DOHH2 (cell line): ENCODE results near the gene RNF112.

Source experiments
- H3F3A ChIP-seq: fragments of 200-600 bp; sonication (generic), shearing (Covaris generic); 2 replicates; pipeline ENCODE4 v1.6.0; 2016; ENCODE audit warnings: antibody characterized with exemption, mild to moderate bottlenecking; ENCODE audit not compliant: control insufficient read depth, insufficient read depth
- H3K27ac ChIP-seq: fragments of 200-600 bp; sonication (generic); 2 replicates; pipeline ENCODE4 v1.5.1; 2014; ENCODE audit warnings: low read depth, mild to moderate bottlenecking, low read length, moderate library complexity
- H3K27me3 ChIP-seq: fragments of 200-600 bp; sonication (generic); 2 replicates; pipeline ENCODE4 v1.6.1; 2014; ENCODE audit warnings: mild to moderate bottlenecking, low read length, mixed read lengths; ENCODE audit not compliant: control insufficient read depth
- H3K36me3 ChIP-seq: fragments of 200-600 bp; sonication (generic); 2 replicates; pipeline ENCODE4 v1.6.1; 2014; ENCODE audit warnings: mild to moderate bottlenecking, low read length, moderate library complexity, mixed read lengths; ENCODE audit not compliant: control insufficient read depth
- H3K4me1 ChIP-seq: fragments of 200-600 bp; sonication (generic); 2 replicates; pipeline ENCODE4 v1.6.1; 2014; ENCODE audit warnings: mild to moderate bottlenecking, low read length, mixed read lengths; ENCODE audit not compliant: control insufficient read depth
- H3K4me2 ChIP-seq: fragments of 200-600 bp; sonication (generic); 2 replicates; pipeline ENCODE4 v1.6.0; 2014; ENCODE audit warnings: mild to moderate bottlenecking, low read length, moderate library complexity
- H3K4me3 ChIP-seq: fragments of 200-600 bp; sonication (generic); 2 replicates; pipeline ENCODE4 v1.5.1; 2014; ENCODE audit warnings: mild to moderate bottlenecking, low read length, mixed read lengths
- H3K79me2 ChIP-seq: fragments of 200-600 bp; sonication (generic); 2 replicates; pipeline ENCODE4 v1.6.1; 2014; ENCODE audit warnings: mild to moderate bottlenecking, low read length, mixed read lengths; ENCODE audit not compliant: control insufficient read depth
- H3K9me2 ChIP-seq: fragments of 200-600 bp; sonication (generic); replicated peaks from 2 replicates; pipeline ENCODE4 v1.6.1; 2014; ENCODE audit warnings: mild to moderate bottlenecking, low read length, mixed read lengths; ENCODE audit not compliant: control insufficient read depth
- H3K9me3 ChIP-seq: fragments of 200-600 bp; sonication (generic); 2 replicates; pipeline ENCODE4 v1.6.1; 2014; ENCODE audit warnings: antibody characterized with exemption, low read length, mixed read lengths; ENCODE audit not compliant: control insufficient read depth, insufficient read depth
- H4K20me1 ChIP-seq: fragments of 200-600 bp; sonication (generic); 2 replicates; pipeline ENCODE4 v1.6.0; 2014; ENCODE audit warnings: low read depth, mild to moderate bottlenecking, antibody characterized with exemption, low read length, moderate library complexity; ENCODE audit not compliant: control insufficient read depth, insufficient read depth
- CTCF ChIP-seq: fragments of 200-600 bp; sonication (generic); IDR thresholded peaks from one replicate; pipeline ENCODE4 v1.5.1; 2014; ENCODE audit warnings: antibody characterized with exemption, mild to moderate bottlenecking, low read depth, low read length; ENCODE audit not compliant: poor library complexity, severe bottlenecking
- EZH2phosphoT487 ChIP-seq: fragments of 200-600 bp; sonication (generic); IDR thresholded peaks from 2 replicates; pipeline ENCODE4 v1.6.1; 2017; ENCODE audit warnings: borderline replicate concordance, mild to moderate bottlenecking, antibody characterized with exemption, low read length, moderate library complexity, mixed read lengths

The RNF112 gene

DNA sequence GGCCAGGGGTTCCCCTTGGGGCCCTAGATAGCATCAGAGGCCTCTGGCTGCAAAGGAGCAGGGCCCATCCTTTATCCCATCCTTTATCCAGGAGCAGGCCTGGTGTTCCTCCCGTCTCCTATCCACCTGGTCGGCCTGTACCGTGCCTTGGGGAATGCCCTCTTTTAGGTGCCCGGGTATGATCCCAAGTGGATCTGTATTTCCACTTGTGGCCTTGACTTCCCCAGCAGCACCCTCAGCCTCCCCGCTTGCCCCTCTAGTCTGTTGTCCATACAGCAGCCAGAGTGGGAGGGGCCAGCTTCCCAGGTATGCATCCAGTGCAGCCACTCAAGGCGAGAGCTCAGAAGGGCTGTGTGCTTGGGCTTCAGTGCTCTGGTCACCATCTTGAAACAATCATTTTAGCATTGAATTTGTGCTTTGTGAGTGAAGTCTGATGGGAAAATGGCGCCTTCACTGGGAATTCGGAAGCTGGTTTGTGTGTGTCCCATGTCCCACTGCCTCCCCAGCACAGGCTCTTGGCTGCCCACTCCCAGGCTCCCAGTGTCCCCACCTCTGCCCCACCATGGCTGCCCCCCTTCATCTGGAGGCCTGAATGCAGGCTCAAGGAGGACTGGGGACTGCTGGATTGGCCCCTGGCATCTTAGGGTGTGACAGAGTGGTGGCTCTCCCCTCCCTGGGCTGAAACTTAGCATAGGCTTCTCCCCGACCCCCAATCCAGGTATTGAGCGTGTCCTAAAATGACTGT lies 3.3 kb upstream of the RNF112 start:
- TF ChIP-seq CTCF (no peak), EZH2phosphoT487 (no peak)
- Histone ChIP-seq H3K4me2 (no peak overlapping the region), H3K79me2 (no peaks in the 10 kb centered on the region)

DNA sequence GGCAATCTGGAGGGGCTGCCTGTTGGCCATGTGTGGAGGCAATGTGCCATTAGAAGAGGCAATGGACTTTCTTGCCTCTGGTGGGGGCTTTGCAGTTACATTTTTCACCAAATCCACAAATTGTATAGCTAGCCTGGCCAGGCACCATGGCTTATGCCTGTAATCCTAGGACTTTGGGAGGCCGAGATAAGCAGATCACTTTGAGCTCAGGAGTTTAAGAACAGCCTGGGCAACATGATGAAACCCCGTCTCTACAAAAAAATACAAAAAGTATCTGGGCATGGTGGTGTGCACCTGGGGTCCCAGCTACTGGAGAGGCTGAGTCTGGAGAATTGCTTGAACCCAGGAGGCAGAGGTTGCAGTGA lies 2.7 kb upstream of the RNF112 start:
- H4K20me1 ChIP-seq = no peaks in the 10 kb centered on the region
- no peaks in the 10 kb centered on the region for H3F3A ChIP-seq
- H3K27me3 ChIP-seq = no peaks in the 10 kb centered on the region
- TF ChIP-seq CTCF (no peak), EZH2phosphoT487 (no peak)
- H3K4me2 ChIP-seq = no peak overlapping the region
- H3K9me3 ChIP-seq = no peaks in the 10 kb centered on the region
- H3K4me3 ChIP-seq = no peak overlapping the region
- H3K27ac ChIP-seq = no peak overlapping the region
- no peaks in the 10 kb centered on the region for H3K79me2 ChIP-seq
- H3K4me1 ChIP-seq = no peaks in the 10 kb centered on the region
- no peaks in the 10 kb centered on the region for H3K36me3 ChIP-seq
- no peaks in the 10 kb centered on the region for H3K9me2 ChIP-seq

More for the DNA sequence above, 3.3 kb upstream of the RNF112 start:
- no peak overlapping the region for H3K4me3 ChIP-seq
- H3K27ac ChIP-seq = no peak overlapping the region
- H3F3A ChIP-seq = no peaks in the 10 kb centered on the region
- H3K9me3 ChIP-seq = no peaks in the 10 kb centered on the region
- H3K27me3 ChIP-seq = no peaks in the 10 kb centered on the region
- H3K9me2 ChIP-seq = no peaks in the 10 kb centered on the region
- no peaks in the 10 kb centered on the region for H4K20me1 ChIP-seq
- no peaks in the 10 kb centered on the region for H3K4me1 ChIP-seq
- H3K36me3 ChIP-seq = no peaks in the 10 kb centered on the region

- no peaks in the 10 kb centered on the region for H4K20me1 ChIP-seq
- H3K4me3 ChIP-seq = no peak overlapping the region
- H3K27ac ChIP-seq = no peak overlapping the region
- H3K4me2 ChIP-seq = no peak overlapping the region
- no peaks in the 10 kb centered on the region for H3K9me3 ChIP-seq
- H3F3A ChIP-seq = no peaks in the 10 kb centered on the region
- no peaks in the 10 kb centered on the region for H3K27me3 ChIP-seq
- H3K36me3 ChIP-seq = no peaks in the 10 kb centered on the region
- no peaks in the 10 kb centered on the region for H3K4me1 ChIP-seq
- H3K9me2 ChIP-seq = no peaks in the 10 kb centered on the region
- TF ChIP-seq EZH2phosphoT487 (no peak), CTCF (no peak)
- H3K79me2 ChIP-seq = no peaks in the 10 kb centered on the region
Observed at GRCh38 chr17:19409066-19409465, 2.0 kb upstream of the RNF112 start.
